Epithelial cell of proximal tubule (primary cell): ENCODE measurements around the gene TNMD. TPM values are rescaled to one million over a fixed set of nuclear protein-coding genes. Genes with fewer than 3 reads are reported as not detected.

ENCODE experiments used
- DNase-seq: peaks from one replicate; pipeline ENCODE4 v3.0.0-alpha.2; 2011; ENCODE audit warnings: low read depth
- H3K4me3 ChIP-seq: 2 replicates; pipeline ENCODE4 v1.5.1; 2011; ENCODE audit warnings: low read depth, mild to moderate bottlenecking, low read length
- CTCF ChIP-seq: conservative IDR thresholded peaks from 2 replicates; pipeline ENCODE4 v1.5.1; 2012; ENCODE audit warnings: low read depth, mild to moderate bottlenecking, low read length
- total RNA-seq: library from RNA; depleted of rRNA; stranded (reverse); fragments of >200 nt; gene quantifications from 2 replicates; pipeline ENCODE4 v1.2.3, GENCODE V29; 2015

The TNMD gene
- total RNA-seq, 1 donor from 2014 or later: not detected

GRCh38 chrX:100643212-100643611, 58.5 kb downstream of the TNMD start:
- no peak overlapping the region for H3K4me3 ChIP-seq
- no peak for DNase-seq

GRCh38 chrX:100643956-100644860, 59.5 kb downstream of the TNMD start, which contains the start of gene SRPX2:
TSS of gene SRPX2 (plus strand) at chrX:100644199. CDS start at chrX:100646323, 2,124 bp downstream.
- peak; percentile 57 for DNase-seq
- peak within 1 kb of the TSS; percentile 30 for H3K4me3 ChIP-seq
- no peak for TF ChIP-seq CTCF

More at GRCh38 chrX:100643212-100643611, 58.5 kb downstream of the TNMD start:
- no peak for TF ChIP-seq CTCF

GRCh38 chrX:100645106-100645505, 60.4 kb downstream of the TNMD start:
- DNase-seq: no peak
- no peak for TF ChIP-seq CTCF
- H3K4me3 ChIP-seq: peak overlapping the region; percentile 30

- no peak for DNase-seq
- TF ChIP-seq CTCF: no peak
- H3K4me3 ChIP-seq: no peak overlapping the region
Observed at GRCh38 chrX:100647095-100647494, 62.4 kb downstream of the TNMD start.

GRCh38 chrX:100647739-100648138, 63.0 kb downstream of the TNMD start:
- DNase-seq: no peak
- TF ChIP-seq CTCF: no peak
- no peak overlapping the region for H3K4me3 ChIP-seq

- no peak for DNase-seq
- no peak overlapping the region for H3K4me3 ChIP-seq
- no peak for TF ChIP-seq CTCF
Observed at GRCh38 chrX:100648458-100649417, 64.0 kb downstream of the TNMD start.

Other genes starting within 250 kb of the TNMD start
- 0.22 and 0.52 TPM in 2 replicates for gene PCDH19, start 174.7 kb upstream of the TNMD start, total RNA-seq
- 39.5 and 59.0 TPM in 2 replicates for gene TSPAN6, start 51.9 kb downstream of the TNMD start, total RNA-seq
- gene SRPX2, start 59.3 kb downstream of the TNMD start, total RNA-seq: 7.2 and 29.5 TPM in 2 replicates
- gene SYTL4, start 147.2 kb downstream of the TNMD start, total RNA-seq: 5.3 and 8.0 TPM in 2 replicates
- 19.8 and 37.4 TPM in 2 replicates for gene CSTF2, start 235.5 kb downstream of the TNMD start, total RNA-seq